ENCODE measurements around the gene C22orf15. TPM values are rescaled to one million over a fixed set of nuclear protein-coding genes. Genes with fewer than 3 reads are reported as not detected.
A peak's percentile ranks its signal among the peaks of the same experiment; 100 is the strongest.

Gene C22orf15
- total and polyA plus RNA-seq, 7 donors: 0.36 to 0.45 TPM; not detected in 5

DNA sequence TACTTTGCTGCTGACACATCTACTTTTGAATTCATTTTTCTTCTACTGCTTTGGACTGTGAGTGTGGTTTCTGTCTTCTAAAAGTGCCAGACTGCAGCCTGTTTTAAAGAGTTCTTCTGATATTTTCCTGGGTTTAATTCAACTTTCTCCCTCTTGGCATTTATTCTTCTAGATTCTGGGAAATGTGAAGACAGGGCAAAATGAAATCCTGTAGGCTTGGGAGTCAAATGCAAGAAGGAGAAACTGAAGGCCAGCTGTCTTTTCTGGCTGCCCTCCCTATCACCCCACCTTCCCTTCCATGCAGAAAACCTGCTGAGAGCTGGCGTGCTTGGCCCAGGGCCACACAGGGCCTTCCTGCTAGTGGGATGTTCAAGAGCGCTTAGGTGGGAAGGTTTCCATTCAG lies 19.5 kb upstream of the C22orf15 start:
- Histone ChIP-seq H3K27ac (peak overlapping the region in 1 of 4 donors; percentile 14), H3K36me3 (peaks cover 16 to 40% (median 18%) of the 10 kb centered on the region in 4 donors), H3K9me3 (no peaks in the 10 kb centered on the region), H3K4me3 (no peak overlapping the region), H3K27me3 (no peaks in the 10 kb centered on the region), H3K4me1 (no peaks in the 10 kb centered on the region)
- intact Hi-C loops (cut with DNase I): no loop called here
- WGBS, 2 donors: 74 to 90% methylated on average over 2 of the region's 2 CpGs
- TF ChIP-seq POLR2A (IDR thresholded peaks at IDR 0.05): no peak
- no peak for DNase-seq

DNA sequence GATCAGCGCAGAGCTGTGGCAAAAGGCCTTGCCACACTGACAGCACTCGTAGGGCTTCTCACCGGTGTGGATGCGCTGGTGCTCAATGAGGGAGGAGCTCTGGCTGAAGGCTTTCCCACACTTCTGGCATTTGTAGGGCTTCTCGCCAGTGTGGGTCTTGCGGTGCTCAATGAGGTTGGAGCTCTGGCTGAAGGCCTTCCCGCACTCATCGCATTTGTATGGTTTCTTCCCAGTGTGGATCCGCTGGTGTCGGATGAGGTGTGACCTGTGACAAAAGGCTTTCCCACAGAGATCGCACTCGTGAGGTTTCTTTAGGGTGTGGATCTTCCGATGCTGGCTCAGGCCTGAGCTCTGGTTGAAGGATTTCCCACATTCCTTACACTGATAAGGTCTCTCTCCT lies 18.8 kb upstream of the C22orf15 start:
- H3K27ac ChIP-seq: no peak overlapping the region
- TF ChIP-seq EP300 (IDR thresholded peaks at IDR 0.05) (no peak), POLR2A (IDR thresholded peaks at IDR 0.05) (no peak), CTCF (IDR thresholded peaks at IDR 0.05) (no peak), POLR2AphosphoS5 (IDR thresholded peaks at IDR 0.05) (no peak)
- 97 to 98% methylated on average over 13 of the region's 13 CpGs for WGBS, 2 donors
- DNase-seq: no peak
- no peaks in the 10 kb centered on the region for H3K9me3 ChIP-seq
- intact Hi-C loops (cut with DNase I): no loop called here
- H3K4me1 ChIP-seq: no peaks in the 10 kb centered on the region
- peaks cover 16 to 40% (median 18%) of the 10 kb centered on the region in 4 donors for H3K36me3 ChIP-seq
- no peaks in the 10 kb centered on the region for H3K27me3 ChIP-seq
- H3K4me3 ChIP-seq: no peak overlapping the region

- TF ChIP-seq CTCF (IDR thresholded peaks at IDR 0.05) (no peak), POLR2A (IDR thresholded peaks at IDR 0.05) (no peak), POLR2AphosphoS5 (IDR thresholded peaks at IDR 0.05) (no peak), EP300 (IDR thresholded peaks at IDR 0.05) (no peak)
- Histone ChIP-seq H3K4me1 (no peaks in the 10 kb centered on the region), H3K27ac (no peak overlapping the region), H3K4me3 (no peak overlapping the region), H3K9me3 (no peaks in the 10 kb centered on the region), H3K36me3 (peaks cover 16 to 40% (median 18%) of the 10 kb centered on the region in 4 donors), H3K27me3 (no peaks in the 10 kb centered on the region)
- intact Hi-C loops (cut with DNase I): no loop called here
- 97 to 98% methylated on average over 14 of the region's 14 CpGs for WGBS, 2 donors
- no peak for DNase-seq
Observed at GRCh38 chr22:23744485-23744884, 18.3 kb upstream of the C22orf15 start.

- no peak overlapping the region for H3K27ac ChIP-seq
- no peak for TF ChIP-seq POLR2A (IDR thresholded peaks at IDR 0.05)
- no peak for TF ChIP-seq EP300 (IDR thresholded peaks at IDR 0.05)
- TF ChIP-seq POLR2AphosphoS5 (IDR thresholded peaks at IDR 0.05): no peak
- TF ChIP-seq CTCF (IDR thresholded peaks at IDR 0.05): no peak
- peaks cover 16 to 40% (median 18%) of the 10 kb centered on the region in 4 donors for H3K36me3 ChIP-seq
- WGBS, 2 donors: 80 to 86% methylated on average over 6 of the region's 6 CpGs
- H3K9me3 ChIP-seq: no peaks in the 10 kb centered on the region
- peaks cover 0 to 11% (median 10%) of the 10 kb centered on the region in 4 donors for H3K4me1 ChIP-seq
- no peak overlapping the region for H3K4me3 ChIP-seq
- H3K27me3 ChIP-seq: no peaks in the 10 kb centered on the region
- no peak for DNase-seq
- intact Hi-C loops (cut with DNase I): no loop called here
Observed at GRCh38 chr22:23745791-23746190, 17.0 kb upstream of the C22orf15 start.

GRCh38 chr22:23749841-23750301 lies 12.9 kb upstream of the C22orf15 start:
- intact Hi-C loops (cut with DNase I): loop anchor here (2.0 kb wide), 1 partner anchor 19 kb away; no protein-coding TSS in a partner anchor
- H3K27ac ChIP-seq: no peak overlapping the region
- H3K9me3 ChIP-seq: no peaks in the 10 kb centered on the region
- peaks cover 2 to 5% (median 4%) of the 10 kb centered on the region in 4 donors for H3K36me3 ChIP-seq
- peaks cover 0 to 20% (median 17%) of the 10 kb centered on the region in 4 donors for H3K4me1 ChIP-seq
- 83 to 85% methylated on average over 12 of the region's 12 CpGs for WGBS, 2 donors
- no peak for TF ChIP-seq POLR2AphosphoS5 (IDR thresholded peaks at IDR 0.05)
- DNase-seq: no peak
- no peaks in the 10 kb centered on the region for H3K27me3 ChIP-seq
- H3K4me3 ChIP-seq: peak overlapping the region in 1 of 4 donors; percentile 79

DNA sequence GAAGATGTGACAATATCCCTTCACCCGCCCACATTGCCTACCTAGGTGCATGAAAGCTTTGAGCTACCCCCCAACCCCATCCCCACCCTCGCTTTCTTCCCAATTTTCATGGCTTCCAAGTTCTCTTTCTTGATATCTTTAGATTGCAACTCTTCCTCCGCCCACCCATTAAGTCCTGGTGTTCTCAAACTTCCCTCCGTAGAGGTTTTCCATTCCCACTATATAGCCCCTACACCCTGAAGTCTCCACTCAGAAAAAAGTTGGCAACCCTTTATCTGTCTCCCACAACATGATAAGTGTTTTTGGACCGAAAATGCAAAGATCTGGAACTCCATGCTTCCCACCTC lies 12.4 kb upstream of the C22orf15 start:
- Histone ChIP-seq H3K4me1 (peaks cover 0 to 20% (median 17%) of the 10 kb centered on the region in 4 donors), H3K9me3 (no peaks in the 10 kb centered on the region), H3K27me3 (no peaks in the 10 kb centered on the region), H3K27ac (peak overlapping the region; percentile 88 to 94 (median 90)), H3K36me3 (peaks cover 0 to under 1% (median under 1%) of the 10 kb centered on the region in 4 donors), H3K4me3 (peak overlapping the region; percentile 71 to 80 (median 78))
- no peak for TF ChIP-seq POLR2AphosphoS5 (IDR thresholded peaks at IDR 0.05)
- TF ChIP-seq EP300 (IDR thresholded peaks at IDR 0.05): no peak
- no peak for TF ChIP-seq CTCF (IDR thresholded peaks at IDR 0.05)
- TF ChIP-seq POLR2A (IDR thresholded peaks at IDR 0.05): no peak
- intact Hi-C loops (cut with DNase I): loop anchor here (2.0 kb wide), 1 partner anchor 18 kb away; no protein-coding TSS in a partner anchor
- WGBS, 2 donors: 37 to 40% methylated on average over 5 of the region's 5 CpGs
- no peak for DNase-seq

Measured in sigmoid colon (tissue), 7 donors.